PC-3 (cell line): ENCODE results near the gene CMC1.

Experiments
- CTCF ChIP-seq: fragments of 300-600 bp; sonication (generic); conservative IDR thresholded peaks from 2 replicates; pipeline ENCODE4 v1.5.1; 2017; ENCODE audit warnings: antibody characterized with exemption, low read depth, mild to moderate bottlenecking, low read length
- EZH2 ChIP-seq: fragments of 300-600 bp; sonication (generic); IDR thresholded peaks from one replicate; pipeline ENCODE4 v1.6.1; 2017; ENCODE audit warnings: antibody characterized with exemption, mild to moderate bottlenecking, low read length; ENCODE audit not compliant: unreplicated experiment
- EZH2phosphoT487 ChIP-seq: fragments of 300-600 bp; sonication (generic); IDR thresholded peaks from 2 replicates; pipeline ENCODE4 v1.6.1; 2018; ENCODE audit warnings: mild to moderate bottlenecking, antibody characterized with exemption, low read length, borderline replicate concordance

- no peak for TF ChIP-seq CTCF
- no peak for TF ChIP-seq EZH2
- no peak for TF ChIP-seq EZH2phosphoT487
Observed at GRCh38 chr3:28322464-28322863, 81.0 kb downstream of the CMC1 start.
